Measurements from ENCODE around the gene ATP6V0C.
A peak's percentile ranks its signal among the peaks of the same experiment; 100 is the strongest.
"Not testable (repeated sequence)": the region's sequence is repeated elsewhere in the genome, so short reads cannot be mapped to it uniquely, and the experiment has no call there.

The ATP6V0C gene

DNA sequence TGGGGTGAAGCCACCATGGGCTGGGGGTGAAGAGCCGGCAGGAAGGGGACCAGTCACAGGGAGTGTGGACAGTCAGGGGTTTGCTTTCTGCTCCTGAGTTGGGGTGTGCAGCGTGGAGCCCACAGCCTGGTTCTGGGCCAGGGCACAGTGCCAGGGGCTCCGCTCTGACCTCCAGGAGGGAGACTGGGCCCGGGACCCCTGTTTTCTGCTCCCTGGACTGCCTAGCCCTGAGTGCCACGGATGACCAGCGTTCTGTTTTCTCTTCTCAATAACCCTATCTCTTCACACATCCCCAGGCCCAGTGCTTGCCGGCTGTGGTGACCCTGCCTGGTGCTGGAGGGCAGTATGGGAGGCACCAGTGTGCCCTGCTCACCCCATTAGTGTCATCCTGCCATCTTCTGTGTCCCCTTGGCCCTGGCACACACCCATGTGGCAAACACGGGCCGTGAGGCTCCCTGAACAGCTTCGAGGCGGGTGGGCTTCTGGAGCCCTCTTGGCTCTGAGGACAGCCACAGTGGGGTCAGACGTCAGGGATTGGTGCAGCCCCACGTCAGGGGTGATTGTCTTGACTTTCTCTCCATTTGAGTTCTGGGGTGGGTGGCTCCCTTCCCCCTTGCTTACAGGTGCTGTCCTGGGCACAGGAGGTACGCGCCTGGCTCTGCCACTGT is 16.3 kb downstream of the ATP6V0C start:
- no peak for DNase-seq

- DNase-seq, result no peak
Measured at GRCh38 chr16:2530629-2531318, 17.0 kb downstream of the ATP6V0C start.

DNA sequence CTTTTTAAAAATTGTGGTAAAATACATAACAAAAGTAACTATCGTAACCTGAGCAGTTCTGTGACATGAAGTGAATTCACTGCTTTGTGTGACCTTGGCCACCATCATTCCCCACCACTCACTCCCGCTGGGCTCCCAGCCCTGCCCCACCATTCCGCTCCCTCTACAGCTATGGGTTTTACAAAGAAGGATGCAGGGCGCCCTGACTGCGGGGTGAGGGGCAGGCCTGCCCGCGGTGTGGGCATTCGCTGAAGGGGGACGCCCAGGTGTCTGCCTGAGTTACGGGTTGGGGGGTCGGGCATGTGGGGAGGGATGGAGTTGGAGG is 17.6 kb downstream of the ATP6V0C start, which contains the start of gene CEMP1:
TSS of gene CEMP1 (minus strand) at position 38 of the 325 bp plus-strand sequence. CDS start 335 bp downstream, outside the sequence.
- DNase-seq, result no peak

- DNase-seq, result peak; percentile 98
Measured at GRCh38 chr16:2531696-2532493, 18.1 kb downstream of the ATP6V0C start.

GRCh38 chr16:2532494-2533141 is 18.9 kb downstream of the ATP6V0C start:
- DNase-seq, result peak; percentile 76

DNA sequence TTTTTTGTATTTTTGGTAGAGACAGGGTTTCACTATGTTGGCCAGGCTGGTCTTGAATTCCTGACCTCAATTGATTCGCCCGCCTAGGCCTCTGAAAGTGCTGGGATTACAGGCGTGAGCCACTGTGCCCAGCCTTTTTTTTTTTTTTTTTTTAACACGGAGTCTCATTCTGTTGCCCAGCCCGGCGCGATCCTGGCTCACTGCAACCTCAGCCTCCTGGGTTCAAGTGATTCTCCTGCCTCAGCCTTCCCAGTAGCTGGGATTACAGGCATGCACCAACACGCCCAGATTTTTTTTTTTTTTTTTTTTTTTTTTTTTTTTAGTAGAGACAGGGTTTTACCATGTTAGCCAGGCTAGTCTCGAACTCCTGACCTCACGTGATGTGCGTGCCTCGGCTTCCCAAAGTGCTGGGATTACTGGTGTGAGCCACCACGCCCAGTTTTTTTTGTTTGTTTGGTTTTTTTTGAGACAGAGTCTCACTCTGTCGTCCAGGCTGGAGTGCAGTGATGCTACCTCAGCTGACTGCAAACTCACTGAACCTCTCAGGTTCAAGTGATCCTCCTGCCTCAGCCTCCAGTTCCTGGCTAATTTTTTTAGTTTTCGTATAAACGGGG is 19.5 kb downstream of the ATP6V0C start:
- DNase-seq, result not testable (repeated sequence)

GRCh38 chr16:2533912-2534311 is 20.2 kb downstream of the ATP6V0C start:
- DNase-seq, result no peak

DNA sequence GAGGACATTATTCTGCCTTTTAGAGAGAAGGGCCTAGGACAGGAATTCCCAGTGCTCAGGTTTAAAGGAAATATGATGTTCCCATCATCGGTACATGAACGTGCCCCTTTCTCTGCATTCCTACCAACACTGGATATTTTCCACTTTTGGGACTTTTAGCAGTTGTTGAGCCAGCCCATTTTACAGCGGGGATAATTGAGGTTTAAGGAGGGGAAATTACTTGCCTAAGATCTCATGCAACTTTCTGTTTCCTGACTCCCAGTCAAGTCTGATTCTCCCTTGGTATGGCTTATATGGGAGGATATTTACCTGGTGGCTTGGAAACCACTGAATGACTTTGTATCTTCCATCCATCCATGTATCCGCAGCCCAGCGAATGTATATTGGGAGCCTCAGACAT is 20.6 kb downstream of the ATP6V0C start:
- DNase-seq, result not testable (repeated sequence)

DNA sequence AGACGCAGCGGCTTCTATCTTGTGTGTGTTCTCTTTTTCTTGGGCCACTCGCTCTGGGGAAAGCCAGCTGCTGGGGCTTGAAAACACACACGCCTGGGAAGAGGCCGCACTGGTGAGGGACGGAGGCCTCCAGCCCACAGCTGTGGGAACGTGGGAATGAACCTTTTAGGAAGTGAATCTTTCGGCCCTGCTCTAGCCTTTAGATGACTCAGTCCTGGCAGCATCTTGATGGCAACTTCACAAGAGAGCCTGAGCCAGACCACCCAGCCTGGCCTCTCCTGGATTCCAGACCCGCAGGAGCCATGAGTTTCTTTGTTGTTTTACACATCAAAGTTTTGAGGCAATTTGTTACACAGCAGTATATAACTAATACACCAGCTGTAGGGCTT is 21.9 kb downstream of the ATP6V0C start:
- no peak for DNase-seq

DNA sequence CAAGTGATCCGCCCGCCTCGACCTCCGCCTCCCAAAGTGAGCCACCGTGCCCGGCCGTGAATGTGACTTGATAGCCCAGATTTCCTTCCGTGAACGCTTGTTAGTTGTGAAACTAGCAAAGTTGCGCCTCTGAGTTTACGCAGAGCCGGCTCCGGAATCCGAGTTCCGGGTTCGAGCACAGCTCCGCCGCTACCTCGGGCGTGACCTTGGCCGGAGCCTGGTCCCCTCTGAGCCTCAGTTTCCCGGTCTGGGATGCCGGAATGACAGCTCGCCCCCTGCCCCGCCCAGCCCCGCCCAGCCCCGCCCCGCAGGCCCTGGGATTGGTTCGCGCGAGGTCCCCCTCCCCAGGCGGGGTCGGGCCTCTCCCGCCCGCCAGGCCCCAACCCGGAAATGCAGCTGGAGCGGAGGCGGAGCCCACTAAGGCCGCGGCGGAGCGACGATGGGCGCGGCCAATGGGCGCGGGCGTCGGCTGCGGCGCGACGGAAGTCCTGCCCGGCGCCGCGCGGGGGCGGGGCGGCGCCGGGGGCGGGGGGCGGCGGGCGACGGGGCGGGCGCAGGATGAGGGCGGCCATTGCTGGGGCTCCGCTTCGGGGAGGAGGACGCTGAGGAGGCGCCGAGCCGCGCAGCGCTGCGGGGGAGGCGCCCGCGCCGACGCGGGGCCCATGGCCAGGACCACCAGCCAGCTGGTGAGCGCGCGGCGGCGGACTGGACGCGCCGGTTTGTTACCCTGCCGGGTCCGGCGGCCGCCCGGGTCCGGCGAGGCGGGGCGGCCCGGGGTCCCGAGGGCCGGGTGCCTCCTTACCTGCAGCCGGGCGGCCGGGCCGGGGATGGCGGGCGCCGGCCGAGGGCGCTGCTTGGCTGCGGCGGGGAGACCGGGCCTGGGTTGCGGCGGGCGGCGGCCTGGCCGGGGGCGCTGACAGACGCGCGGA is 24.0 kb downstream of the ATP6V0C start, which contains the start of gene PDPK1:
TSS of gene PDPK1 (plus strand) at position 571 of the 929 bp plus-strand sequence. CDS start at position 663, 92 bp downstream.
- DNase-seq, result peak; percentile 92

DNA sequence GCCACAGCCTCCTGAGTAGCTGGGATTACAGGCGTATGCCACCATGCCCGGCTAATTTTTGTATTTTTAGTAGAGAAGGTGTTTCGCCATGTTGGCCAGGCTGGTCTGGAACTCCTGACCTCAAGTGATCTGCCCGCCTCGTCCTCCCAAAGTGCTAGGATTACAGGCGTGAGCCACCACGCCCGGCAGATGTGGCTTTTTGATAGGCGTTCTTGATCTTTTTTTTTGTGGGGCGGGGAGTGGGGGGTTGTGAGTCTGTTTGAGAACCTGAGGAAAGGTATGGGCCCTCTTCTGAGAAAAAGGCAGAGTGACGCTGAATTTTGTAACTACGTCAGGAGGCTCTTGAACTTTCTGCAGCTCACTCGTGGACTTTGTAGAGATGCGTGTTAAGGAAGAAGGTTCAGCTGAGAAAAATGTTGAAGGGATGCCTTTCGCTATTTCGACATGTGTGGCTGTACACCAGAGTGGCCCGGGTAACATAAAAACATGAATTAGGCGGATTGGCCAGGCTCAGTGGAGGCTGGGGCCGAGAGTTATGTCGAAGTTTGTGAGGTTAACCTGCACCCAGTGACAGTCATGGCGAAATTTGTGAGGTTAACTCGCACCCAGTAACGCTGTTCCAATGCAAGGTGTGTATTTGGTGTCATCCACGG is 25.6 kb downstream of the ATP6V0C start:
- not testable (repeated sequence) for DNase-seq

- peak; percentile 62 for DNase-seq
Measured at GRCh38 chr16:2539845-2540458, 26.2 kb downstream of the ATP6V0C start.

DNA sequence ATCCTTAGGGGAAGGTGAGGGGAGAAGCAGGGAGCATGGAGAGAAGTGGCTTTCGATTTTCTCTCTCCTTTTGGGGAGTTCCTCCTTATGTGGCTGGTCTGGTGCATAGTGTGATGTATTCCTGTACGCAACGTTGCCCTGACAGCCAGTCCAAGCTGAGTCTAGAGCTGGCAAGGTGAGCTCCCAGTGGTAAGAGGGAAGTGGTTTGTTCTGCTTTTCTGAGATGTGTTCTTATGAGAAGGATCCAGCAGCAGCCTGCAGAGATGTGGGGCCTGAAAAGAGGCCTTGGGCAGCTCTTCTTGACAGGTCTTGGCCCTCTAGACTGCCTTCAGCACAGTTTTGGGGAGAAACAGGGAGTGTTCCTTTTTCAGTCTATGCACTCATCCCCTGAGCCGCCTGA is 27.2 kb downstream of the ATP6V0C start:
- DNase-seq, result not testable (repeated sequence)

GRCh38 chr16:2541409-2541808 is 27.7 kb downstream of the ATP6V0C start:
- not testable (repeated sequence) for DNase-seq

GRCh38 chr16:2543771-2544170 is 30.0 kb downstream of the ATP6V0C start:
- DNase-seq, result not testable (repeated sequence)

DNA sequence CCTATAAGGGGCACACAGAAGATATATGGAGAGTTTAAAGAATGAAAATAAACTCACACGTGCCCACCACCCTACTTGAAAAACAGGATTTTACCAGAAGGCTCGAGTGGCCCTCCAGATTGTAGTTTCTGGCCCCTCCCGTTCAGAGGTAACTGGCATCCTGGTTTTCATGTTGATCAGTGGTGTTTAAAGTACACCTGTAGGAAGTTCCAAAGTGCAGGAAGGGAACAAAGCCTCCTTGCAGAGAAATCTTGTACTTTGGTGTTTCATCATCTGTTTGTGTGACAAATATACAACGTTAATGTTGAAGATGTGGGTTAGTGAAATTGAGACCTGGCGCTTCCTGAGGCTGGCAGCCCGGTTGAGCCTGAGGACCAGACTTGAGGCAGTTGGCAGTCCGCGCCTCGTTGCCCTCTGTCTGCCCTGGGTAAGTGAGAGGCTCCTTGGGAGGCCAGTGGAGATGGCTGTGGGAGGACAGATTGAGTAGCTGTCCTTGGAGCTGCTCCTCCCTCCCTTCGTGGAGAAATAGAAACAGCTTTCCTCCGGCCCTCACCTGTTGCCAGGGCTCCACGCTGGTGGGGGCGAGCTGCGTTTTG is 36.6 kb downstream of the ATP6V0C start:
- DNase-seq, result not testable (repeated sequence)

- DNase-seq, result not testable (repeated sequence)
Measured at GRCh38 chr16:2551420-2551889, 37.7 kb downstream of the ATP6V0C start.

DNA sequence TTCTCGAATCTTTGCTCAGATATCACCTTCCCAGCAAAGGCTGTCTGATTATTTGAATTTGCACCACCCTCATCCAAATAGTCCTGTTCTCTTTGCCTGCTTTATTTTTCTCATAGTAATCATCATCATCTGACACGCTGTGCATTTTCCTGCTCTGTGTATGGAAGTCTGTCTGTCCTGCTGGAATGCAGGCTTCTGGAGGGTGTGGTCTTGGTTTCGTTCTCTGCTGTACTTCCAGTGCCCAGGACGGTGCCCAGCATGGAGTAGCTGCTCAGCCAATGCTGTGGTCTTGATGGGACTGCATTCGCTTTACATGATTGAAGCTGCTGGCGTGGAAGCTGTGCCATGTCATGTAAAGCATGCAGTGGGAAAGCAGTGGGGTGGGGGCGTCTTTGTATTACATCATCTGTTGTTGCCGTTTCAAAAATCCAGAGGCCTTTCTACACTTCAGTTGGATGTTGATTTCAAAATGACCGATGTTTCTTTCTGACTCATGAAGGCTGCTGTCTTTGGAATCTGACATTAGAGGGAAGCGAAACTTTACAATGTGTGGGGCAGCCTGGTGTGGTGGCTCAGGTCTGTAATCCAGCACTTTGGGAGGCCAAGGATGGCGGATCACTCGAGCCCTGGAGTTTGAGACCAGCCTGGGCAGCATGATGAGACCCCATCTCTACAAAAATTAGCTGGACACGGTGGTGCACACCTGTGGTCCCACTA is 41.1 kb downstream of the ATP6V0C start:
- DNase-seq, result not testable (repeated sequence)

DNA sequence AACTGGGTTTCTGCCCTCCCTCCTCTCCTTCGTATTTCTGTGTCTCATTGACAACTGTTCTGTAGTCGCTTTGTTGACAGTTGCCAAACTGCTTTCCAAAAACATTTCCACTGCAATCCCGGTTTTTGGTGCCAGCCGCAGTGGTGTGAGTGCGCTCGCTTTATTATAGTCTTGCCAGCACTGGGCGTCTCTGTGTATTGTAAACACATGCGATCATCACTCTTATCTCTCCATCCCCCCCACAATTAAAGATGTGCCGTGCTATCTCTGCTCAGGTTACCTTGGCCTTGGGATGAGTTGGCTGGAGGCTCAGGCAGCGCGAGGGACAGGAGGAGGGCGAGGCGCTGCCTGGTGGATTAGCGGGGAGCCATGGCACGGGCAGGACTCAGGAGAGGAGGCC is 43.4 kb downstream of the ATP6V0C start:
- DNase-seq, result not testable (repeated sequence)
